HepG2 (cell line): ENCODE data around the gene SLAMF8. TPM values are rescaled to one million over a fixed set of nuclear protein-coding genes. Genes with fewer than 3 reads are reported as not detected.
A peak's percentile ranks its signal among the peaks of the same experiment; 100 is the strongest.

ENCODE experiments used
- ATAC-seq: fragments of 200-7000 bp; cut with Tn5 transposase; 3 replicates; pipeline ENCODE4 v1.9.1; 2020; ENCODE audit warnings: mild to moderate bottlenecking, moderate library complexity
- BruUV-seq: library from RNA; stranded (reverse); fragments of 400-500 nt; replicated peaks from 2 replicates; lab custom pipeline; 2021; lab: Mats Ljungman, UMichigan
- CTCF ChIA-PET: fragments of 300-600 bp; formaldehyde crosslinking; extraction: SDS; loops from one replicate; lab custom pipeline; 2021; ENCODE audit warnings: low total read pairs, inconsistent platforms, low intra/inter-chr PET ratio; lab: Yijun Ruan, JAX
- POLR2A ChIA-PET: fragments of 350-600 bp; sonication (Branson Sonifier 250); formaldehyde crosslinking; loops from one replicate; lab custom pipeline; 2020; ENCODE audit warnings: antibody characterized with exemption, inconsistent platforms; lab: Yijun Ruan, JAX
- DNase-seq: peaks from one replicate; pipeline ENCODE4 v3.0.0-alpha.2; 2015; ENCODE audit warnings: low spot score
- FAIRE-seq: peaks from 3 replicates; lab custom pipeline; 2011; peaks lifted over from hg19 to GRCh38; lab: Jason Lieb, UNC
- H2AFZ ChIP-seq: one replicate; pipeline ENCODE4 v1.6.1; 2011; ENCODE audit warnings: low read length, inconsistent platforms
- H3K27ac ChIP-seq: fragments of 300-600 bp; 3 replicates; pipeline ENCODE4 v1.8.0; 2011; ENCODE audit warnings: mixed run types, mild to moderate bottlenecking, mixed read lengths, low read length, inconsistent platforms; ENCODE audit not compliant: insufficient read depth; ENCODE audit errors: extremely low read length
- H3K27me3 ChIP-seq, 2 experiments: fragments of 200-600 bp in 1 of 2; 2 replicates in 1 of 2; 3 replicates in 1 of 2; pipeline versions ENCODE4 v1.6.0 to v1.8.0; 2011; ENCODE audit warnings: low read length in 2 of 2, mild to moderate bottlenecking in 2 of 2, moderate library complexity in 2 of 2, inconsistent platforms in 1 of 2; ENCODE audit not compliant: insufficient read depth in 2 of 2, control insufficient read depth in 1 of 2
- H3K36me3 ChIP-seq, 2 experiments: fragments of 200-600 bp in 1 of 2; replicated peaks in 1 of 2; 2 replicates in 1 of 2; 3 replicates in 1 of 2; pipeline versions ENCODE4 v1.5.1 to v1.8.0; 2011; ENCODE audit warnings: low read length in 2 of 2, inconsistent platforms in 1 of 2; ENCODE audit not compliant: insufficient read depth in 2 of 2, control insufficient read depth in 1 of 2
- H3K4me1 ChIP-seq: 2 replicates; pipeline ENCODE4 v1.5.1; 2012; ENCODE audit warnings: low read length, inconsistent platforms; ENCODE audit not compliant: insufficient read depth
- H3K4me2 ChIP-seq: 2 replicates; pipeline ENCODE4 v1.6.0; 2011; ENCODE audit warnings: low read depth, low read length, inconsistent platforms
- H3K4me3 ChIP-seq, 3 experiments: fragments of 200-600 bp in 1 of 3; sonication (generic), shearing (Covaris generic) in 1 of 3; replicated peaks in 1 of 3; 2 replicates each; pipeline ENCODE4 v1.5.1; 2011 to 2016; ENCODE audit warnings: low read length in 3 of 3, inconsistent platforms in 2 of 3, low read depth in 2 of 3, mild to moderate bottlenecking in 2 of 3, control low read depth in 1 of 3, mixed read lengths in 1 of 3; ENCODE audit not compliant: insufficient read depth in 1 of 3
- H3K79me2 ChIP-seq: one replicate; pipeline ENCODE4 v1.6.1; 2011; ENCODE audit warnings: low read length, inconsistent platforms; ENCODE audit not compliant: insufficient read depth
- H3K9ac ChIP-seq: 2 replicates; pipeline ENCODE4 v1.6.0; 2011; ENCODE audit warnings: mild to moderate bottlenecking, low read depth, low read length, inconsistent platforms; ENCODE audit not compliant: insufficient read depth
- H3K9me3 ChIP-seq: 2 replicates; pipeline ENCODE4 v1.5.1; 2012; ENCODE audit warnings: mild to moderate bottlenecking, low read length
- H4K20me1 ChIP-seq: 2 replicates; pipeline ENCODE4 v1.6.0; 2011; ENCODE audit warnings: inconsistent platforms, mild to moderate bottlenecking, low read length, moderate library complexity; ENCODE audit not compliant: insufficient read depth
- CEBPB ChIP-seq: IDR thresholded peaks from 2 replicates; pipeline ENCODE4 v1.6.1; 2011; ENCODE audit warnings: low read depth, low read length, improper control_type of control experiment, borderline replicate concordance
- CEBPG ChIP-seq: IDR thresholded peaks from 2 replicates; pipeline ENCODE4 v1.6.1; 2016
- TAF1 ChIP-seq: sonication (generic); formaldehyde crosslinking; IDR thresholded peaks from 2 replicates; pipeline ENCODE4 v1.4.0; 2020; ENCODE audit warnings: missing genetic modification reagents
- ZNF891 ChIP-seq: sonication (generic); formaldehyde crosslinking; IDR thresholded peaks from 2 replicates; pipeline ENCODE4 v1.5.0; 2020; ENCODE audit warnings: mild to moderate bottlenecking, missing genetic modification reagents
- WGBS: methylation state at CpG from one replicate; pipeline ENCODE4 v1.1.6; 2017; ENCODE audit warnings: low lambda C conversion rate; 5-methylcytosine and 5-hydroxymethylcytosine counted together
- in situ Hi-C: cut with HindIII; loops from 2 replicates; pipeline ENCODE4 v1.10.0; 2017; ENCODE audit warnings: low pct_unique_long_range_greater_than_20kb; ENCODE audit not compliant: extremely low pct_ligation_motif_present
- intact Hi-C: fragments of 100-400 bp; cut with micrococcal nuclease; formaldehyde crosslinking; loops from one replicate; pipeline ENCODE4 v1.10.0; 2022; ENCODE audit not compliant: unreplicated experiment
- polyA plus RNA-seq, 8 experiments: library from polyadenylated mRNA; depleted of rRNA in 3 of 8; stranded (reverse) in 7 of 8; unstranded in 1 of 8; fragments of >200 nt; fragmentation: Illumina TruSeq in 4 of 8; extraction: Trizol in 4 of 8; gene quantifications; 2 replicates each; pipeline versions ENCODE4 v1.2.1 to v1.2.3, GENCODE V29; 2011 to 2016; ENCODE audit warnings: low read depth in 4 of 8, missing spikeins in 1 of 8, mixed read lengths in 1 of 8; ENCODE audit not compliant: insufficient read depth in 1 of 8
- total RNA-seq, 5 experiments: library from RNA; depleted of rRNA; stranded (reverse); fragments of >200 nt; fragmentation: Illumina TruSeq; extraction: Trizol; gene quantifications; 2 replicates each; pipeline ENCODE4 v1.2.3, GENCODE V29; 2016; ENCODE audit warnings: low read depth in 1 of 5
- TF ChIP-seq, protein P1 (sequence below): sonication (generic); formaldehyde crosslinking; IDR thresholded peaks from 2 replicates; pipeline ENCODE4 v1.4.0; 2020; ENCODE audit warnings: missing genetic modification reagents, mild to moderate bottlenecking, borderline replicate concordance
- TF ChIP-seq, protein P2 (sequence below): fragments of 450-650 bp; IDR thresholded peaks from 2 replicates; pipeline ENCODE4 v1.6.1; 2016

Gene SLAMF8
- total and polyA plus RNA-seq, 2 of the 13 experiments (the other 11 are each of a cell fraction or from before 2014, with no cell fraction given), result not detected

- TF ChIP-seq, protein P1, sequence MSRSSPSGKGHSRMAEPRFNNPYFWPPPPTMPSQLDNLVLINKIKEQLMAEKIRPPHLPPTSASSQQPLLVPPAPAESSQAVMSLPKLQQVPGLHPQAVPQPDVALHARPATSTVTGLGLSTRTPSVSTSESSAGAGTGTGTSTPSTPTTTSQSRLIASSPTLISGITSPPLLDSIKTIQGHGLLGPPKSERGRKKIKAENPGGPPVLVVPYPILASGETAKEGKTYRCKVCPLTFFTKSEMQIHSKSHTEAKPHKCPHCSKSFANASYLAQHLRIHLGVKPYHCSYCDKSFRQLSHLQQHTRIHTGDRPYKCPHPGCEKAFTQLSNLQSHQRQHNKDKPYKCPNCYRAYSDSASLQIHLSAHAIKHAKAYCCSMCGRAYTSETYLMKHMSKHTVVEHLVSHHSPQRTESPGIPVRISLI (CRISPR knock-in tag), result no peak
These were observed 16.8 kb downstream of the SLAMF8 start (continued) for GRCh38 chr1:159843459-159843858.

GRCh38 chr1:159845751-159846629 lies 19.3 kb downstream of the SLAMF8 start:
- Histone ChIP-seq H3K9ac (no peak overlapping the region), H3K4me3 (no peak overlapping the region), H3K79me2 (no peaks in the 10 kb centered on the region), H3K9me3 (no peaks in the 10 kb centered on the region), H2AFZ (no peak overlapping the region), H3K4me1 (peaks cover 8% of the 10 kb centered on the region; the same call in 1 of the 2 replicates), H3K4me2 (no peak overlapping the region), H3K36me3 (no peaks in the 10 kb centered on the region), H3K27ac (no peak overlapping the region), H3K27me3 (peaks cover 0 to 6% of the 10 kb centered on the region in 2 experiments; a peak in 2 of 5 replicates), H4K20me1 (no peaks in the 10 kb centered on the region)
- BruUV-seq, result no TSS peak
- intact Hi-C loops (no loop called here), in situ Hi-C loops (no loop called here)
- ATAC-seq (peak; percentile 86), DNase-seq (peak; percentile 51), FAIRE-seq (peak; percentile 57)
- 24% methylated on average over 11 of the region's 13 CpGs for WGBS
- CTCF ChIA-PET, result no interaction called here
- POLR2A ChIA-PET, result no interaction called here
- TF ChIP-seq ZNF891 (CRISPR knock-in tag) (no peak), CEBPB (peak; percentile 70), CEBPG (CRISPR knock-in tag) (peak; percentile 58), TAF1 (CRISPR knock-in tag) (no peak)
- TF ChIP-seq, protein P2, sequence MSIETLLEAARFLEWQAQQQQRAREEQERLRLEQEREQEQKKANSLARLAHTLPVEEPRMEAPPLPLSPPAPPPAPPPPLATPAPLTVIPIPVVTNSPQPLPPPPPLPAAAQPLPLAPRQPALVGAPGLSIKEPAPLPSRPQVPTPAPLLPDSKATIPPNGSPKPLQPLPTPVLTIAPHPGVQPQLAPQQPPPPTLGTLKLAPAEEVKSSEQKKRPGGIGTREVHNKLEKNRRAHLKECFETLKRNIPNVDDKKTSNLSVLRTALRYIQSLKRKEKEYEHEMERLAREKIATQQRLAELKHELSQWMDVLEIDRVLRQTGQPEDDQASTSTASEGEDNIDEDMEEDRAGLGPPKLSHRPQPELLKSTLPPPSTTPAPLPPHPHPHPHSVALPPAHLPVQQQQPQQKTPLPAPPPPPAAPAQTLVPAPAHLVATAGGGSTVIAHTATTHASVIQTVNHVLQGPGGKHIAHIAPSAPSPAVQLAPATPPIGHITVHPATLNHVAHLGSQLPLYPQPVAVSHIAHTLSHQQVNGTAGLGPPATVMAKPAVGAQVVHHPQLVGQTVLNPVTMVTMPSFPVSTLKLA, result 0 out of 2 replicates have a peak, but pooled peaks have one; percentile 19
